Measurements from ENCODE around the gene TANC2. TPM values are rescaled to one million over a fixed set of nuclear protein-coding genes. Genes with fewer than 3 reads are reported as not detected.

Gene TANC2
- total RNA-seq, 1 donor = 48.9 TPM

DNA sequence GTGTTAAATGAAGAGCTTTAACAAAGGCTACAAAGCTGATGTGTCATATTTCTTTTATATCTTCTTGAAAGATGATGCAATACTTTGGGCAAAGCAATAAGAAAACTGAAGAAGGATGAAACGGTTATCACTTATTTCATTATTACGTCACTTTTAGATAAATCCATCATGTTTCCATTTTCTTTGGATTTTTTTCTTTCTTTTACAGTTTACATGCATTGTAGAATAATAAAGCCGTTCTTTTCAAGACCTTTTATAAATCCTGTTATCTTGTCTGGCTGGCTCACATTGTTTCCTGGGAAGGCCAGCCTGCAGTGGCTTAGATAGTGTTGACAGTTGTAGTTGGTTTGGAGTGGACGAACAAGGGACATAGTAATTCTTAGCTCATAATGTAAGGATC lies 28.9 kb downstream of the TANC2 start:
- H3K27me3 ChIP-seq (ENCODE audit: insufficient read depth, low read length) = no peaks in the 10 kb centered on the region
- TF ChIP-seq, protein P1, sequence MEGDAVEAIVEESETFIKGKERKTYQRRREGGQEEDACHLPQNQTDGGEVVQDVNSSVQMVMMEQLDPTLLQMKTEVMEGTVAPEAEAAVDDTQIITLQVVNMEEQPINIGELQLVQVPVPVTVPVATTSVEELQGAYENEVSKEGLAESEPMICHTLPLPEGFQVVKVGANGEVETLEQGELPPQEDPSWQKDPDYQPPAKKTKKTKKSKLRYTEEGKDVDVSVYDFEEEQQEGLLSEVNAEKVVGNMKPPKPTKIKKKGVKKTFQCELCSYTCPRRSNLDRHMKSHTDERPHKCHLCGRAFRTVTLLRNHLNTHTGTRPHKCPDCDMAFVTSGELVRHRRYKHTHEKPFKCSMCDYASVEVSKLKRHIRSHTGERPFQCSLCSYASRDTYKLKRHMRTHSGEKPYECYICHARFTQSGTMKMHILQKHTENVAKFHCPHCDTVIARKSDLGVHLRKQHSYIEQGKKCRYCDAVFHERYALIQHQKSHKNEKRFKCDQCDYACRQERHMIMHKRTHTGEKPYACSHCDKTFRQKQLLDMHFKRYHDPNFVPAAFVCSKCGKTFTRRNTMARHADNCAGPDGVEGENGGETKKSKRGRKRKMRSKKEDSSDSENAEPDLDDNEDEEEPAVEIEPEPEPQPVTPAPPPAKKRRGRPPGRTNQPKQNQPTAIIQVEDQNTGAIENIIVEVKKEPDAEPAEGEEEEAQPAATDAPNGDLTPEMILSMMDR (IDR thresholded peaks at IDR 0.05; ENCODE audit: extremely low read depth, low read depth, low read length) = no peak
- H4K20me1 ChIP-seq (ENCODE audit: insufficient read depth, low read length) = peaks cover 67% of the 10 kb centered on the region
- peaks cover 93% of the 10 kb centered on the region for H3K79me2 ChIP-seq (ENCODE audit: insufficient read depth, low read length)
- no peak overlapping the region for H3K27ac ChIP-seq (ENCODE audit: low read depth, low read length)
- peaks cover 27% of the 10 kb centered on the region for H3K4me1 ChIP-seq (ENCODE audit: insufficient read depth, low read length)
- no peak for DNase-seq (ENCODE audit: insufficient read length, low spot score, missing footprints)
- no peaks in the 10 kb centered on the region for H3K9me3 ChIP-seq (ENCODE audit: low read depth, low read length)
- no peaks in the 10 kb centered on the region for H3K36me3 ChIP-seq (ENCODE audit: insufficient read depth, low read length)
- H3K4me3 ChIP-seq (ENCODE audit: insufficient read depth, low read length) = no peak overlapping the region
- no peak overlapping the region for H3K4me2 ChIP-seq (ENCODE audit: insufficient read depth, low read length)
- H2AFZ ChIP-seq (ENCODE audit: low read length) = no peak overlapping the region

DNA sequence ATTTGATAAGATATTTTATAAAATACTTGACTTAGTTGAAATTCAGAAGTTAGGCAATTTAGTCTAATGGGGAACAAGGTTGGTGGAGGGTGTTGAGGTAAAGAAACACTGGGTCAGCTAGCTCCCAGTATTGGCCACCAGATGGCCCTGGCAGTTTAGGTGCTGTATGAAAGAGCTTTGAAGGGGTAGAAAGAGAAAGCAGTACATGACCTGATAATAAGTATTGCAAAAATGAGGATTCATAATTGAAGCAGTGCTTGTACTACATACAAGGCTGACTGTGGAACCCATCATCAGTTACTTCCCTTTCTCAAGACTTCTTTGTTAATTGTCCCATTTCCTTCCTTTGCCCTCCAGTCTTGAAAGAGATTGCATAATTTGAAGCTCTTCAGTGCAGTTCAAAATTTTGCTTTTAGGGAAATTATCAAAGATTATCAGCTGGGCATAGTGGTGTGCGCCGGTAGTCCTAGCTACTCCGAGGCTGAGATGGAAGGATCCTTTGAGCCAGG lies 29.4 kb downstream of the TANC2 start:
- no peak overlapping the region for H3K27ac ChIP-seq (ENCODE audit: low read depth, low read length)
- H3K27me3 ChIP-seq (ENCODE audit: insufficient read depth, low read length) = no peaks in the 10 kb centered on the region
- H3K36me3 ChIP-seq (ENCODE audit: insufficient read depth, low read length) = no peaks in the 10 kb centered on the region
- no peak overlapping the region for H2AFZ ChIP-seq (ENCODE audit: low read length)
- TF ChIP-seq, protein P1 (IDR thresholded peaks at IDR 0.05; ENCODE audit: extremely low read depth, low read depth, low read length) = peak; percentile 62
- no peaks in the 10 kb centered on the region for H3K9me3 ChIP-seq (ENCODE audit: low read depth, low read length)
- no peak for DNase-seq (ENCODE audit: insufficient read length, low spot score, missing footprints)
- peaks cover 27% of the 10 kb centered on the region for H3K4me1 ChIP-seq (ENCODE audit: insufficient read depth, low read length)
- H3K4me3 ChIP-seq (ENCODE audit: insufficient read depth, low read length) = no peak overlapping the region
- peaks cover 63% of the 10 kb centered on the region for H4K20me1 ChIP-seq (ENCODE audit: insufficient read depth, low read length)
- no peak overlapping the region for H3K4me2 ChIP-seq (ENCODE audit: insufficient read depth, low read length)
- peaks cover 91% of the 10 kb centered on the region for H3K79me2 ChIP-seq (ENCODE audit: insufficient read depth, low read length)

DNA sequence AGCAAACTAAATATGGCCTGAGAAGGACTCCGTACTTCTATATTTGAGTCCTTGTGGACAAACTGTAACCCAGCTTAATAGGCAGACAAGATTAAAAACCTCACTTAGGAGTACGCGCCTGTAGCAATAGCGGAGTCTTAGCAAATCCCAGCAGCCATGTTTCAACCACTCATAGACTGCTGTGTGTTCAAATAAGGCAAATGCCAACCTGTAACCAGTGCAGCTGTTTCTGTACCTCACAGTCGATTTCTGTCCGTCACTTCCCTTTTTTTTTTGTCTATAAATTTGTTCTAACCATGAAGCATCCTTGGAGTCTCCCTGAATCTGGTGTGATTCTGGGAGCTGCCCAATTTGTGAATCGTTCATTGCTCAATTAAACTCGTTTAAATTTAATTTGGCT lies 30.2 kb downstream of the TANC2 start:
- no peak overlapping the region for H3K4me3 ChIP-seq (ENCODE audit: insufficient read depth, low read length)
- no peak overlapping the region for H3K4me2 ChIP-seq (ENCODE audit: insufficient read depth, low read length)
- no peak overlapping the region for H2AFZ ChIP-seq (ENCODE audit: low read length)
- peaks cover 87% of the 10 kb centered on the region for H3K79me2 ChIP-seq (ENCODE audit: insufficient read depth, low read length)
- no peaks in the 10 kb centered on the region for H3K27me3 ChIP-seq (ENCODE audit: insufficient read depth, low read length)
- no peaks in the 10 kb centered on the region for H3K36me3 ChIP-seq (ENCODE audit: insufficient read depth, low read length)
- H3K27ac ChIP-seq (ENCODE audit: low read depth, low read length) = no peak overlapping the region
- peaks cover 56% of the 10 kb centered on the region for H4K20me1 ChIP-seq (ENCODE audit: insufficient read depth, low read length)
- H3K4me1 ChIP-seq (ENCODE audit: insufficient read depth, low read length) = peaks cover 27% of the 10 kb centered on the region
- DNase-seq (ENCODE audit: insufficient read length, low spot score, missing footprints) = no peak
- TF ChIP-seq, protein P1 (IDR thresholded peaks at IDR 0.05; ENCODE audit: extremely low read depth, low read depth, low read length) = no peak
- no peaks in the 10 kb centered on the region for H3K9me3 ChIP-seq (ENCODE audit: low read depth, low read length)

DNA sequence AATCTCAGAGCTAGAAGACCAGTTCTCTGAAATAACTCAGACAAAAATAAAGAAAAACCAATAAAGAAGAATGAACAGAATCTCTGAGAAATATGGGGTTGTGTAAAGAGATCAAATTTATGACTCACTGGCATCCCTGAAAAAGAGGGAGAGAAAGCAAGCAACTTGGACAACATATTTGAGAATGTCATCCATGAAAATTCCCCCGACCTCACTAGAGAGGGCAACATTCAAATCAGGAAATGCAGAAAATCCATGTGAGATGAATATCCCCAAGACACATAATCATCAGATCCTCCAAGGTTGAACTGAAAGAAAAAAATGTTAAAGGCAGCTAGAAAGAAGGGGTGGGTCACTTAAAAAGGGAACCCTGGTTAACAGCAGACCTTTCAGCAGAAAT lies 32.1 kb downstream of the TANC2 start:
- H3K27me3 ChIP-seq (ENCODE audit: insufficient read depth, low read length) = no peaks in the 10 kb centered on the region
- peak overlapping the region; percentile 16 for H3K4me2 ChIP-seq (ENCODE audit: insufficient read depth, low read length)
- H2AFZ ChIP-seq (ENCODE audit: low read length) = no peak overlapping the region
- no peaks in the 10 kb centered on the region for H3K36me3 ChIP-seq (ENCODE audit: insufficient read depth, low read length)
- peaks cover 89% of the 10 kb centered on the region for H3K79me2 ChIP-seq (ENCODE audit: insufficient read depth, low read length)
- H3K4me3 ChIP-seq (ENCODE audit: insufficient read depth, low read length) = no peak overlapping the region
- DNase-seq (ENCODE audit: insufficient read length, low spot score, missing footprints) = no peak
- H4K20me1 ChIP-seq (ENCODE audit: insufficient read depth, low read length) = peaks cover 45% of the 10 kb centered on the region
- H3K9me3 ChIP-seq (ENCODE audit: low read depth, low read length) = no peaks in the 10 kb centered on the region
- H3K4me1 ChIP-seq (ENCODE audit: insufficient read depth, low read length) = peaks cover 27% of the 10 kb centered on the region
- peak overlapping the region; percentile 9 for H3K27ac ChIP-seq (ENCODE audit: low read depth, low read length)
- TF ChIP-seq, protein P1 (IDR thresholded peaks at IDR 0.05; ENCODE audit: extremely low read depth, low read depth, low read length) = no peak
